H7 (cell line): ENCODE data around the gene NUP98. TPM values are rescaled to one million over a fixed set of nuclear protein-coding genes. Genes with fewer than 3 reads are reported as not detected.
"Not testable (repeated sequence)": the region's sequence is repeated elsewhere in the genome, so short reads cannot be mapped to it uniquely, and the experiment has no call there.

Experiments used
- DNase-seq: peaks from one replicate; pipeline ENCODE4 v3.0.0; 2012
- H3K27me3 ChIP-seq: 2 replicates; pipeline ENCODE4 v1.6.0; 2011; ENCODE audit warnings: mild to moderate bottlenecking, low read length; ENCODE audit not compliant: control insufficient read depth, insufficient read depth
- H3K36me3 ChIP-seq: replicated peaks from 2 replicates; pipeline ENCODE4 v1.5.1; 2011; ENCODE audit warnings: low read length; ENCODE audit not compliant: control insufficient read depth, insufficient read depth
- H3K4me3 ChIP-seq: 2 replicates; pipeline ENCODE4 v1.5.1; 2011; ENCODE audit warnings: low read depth, mild to moderate bottlenecking, control low read depth, low read length, moderate library complexity; ENCODE audit not compliant: insufficient read depth
- total RNA-seq: library from RNA; depleted of rRNA; stranded (reverse); fragments of >200 nt; shearing (Covaris generic); gene quantifications from 2 replicates; pipeline ENCODE4 v1.2.3, GENCODE V29; 2014

The NUP98 gene
- total RNA-seq, 1 experiment from 2014 or later: 132 TPM

GRCh38 chr11:3796801-3797328, 489 bp downstream of the NUP98 start:
- Histone ChIP-seq H3K4me3 (peak overlapping the region; percentile 92), H3K36me3 (peaks cover 4% of the 10 kb centered on the region), H3K27me3 (no peaks in the 10 kb centered on the region)
- DNase-seq: peak; percentile 84

DNA sequence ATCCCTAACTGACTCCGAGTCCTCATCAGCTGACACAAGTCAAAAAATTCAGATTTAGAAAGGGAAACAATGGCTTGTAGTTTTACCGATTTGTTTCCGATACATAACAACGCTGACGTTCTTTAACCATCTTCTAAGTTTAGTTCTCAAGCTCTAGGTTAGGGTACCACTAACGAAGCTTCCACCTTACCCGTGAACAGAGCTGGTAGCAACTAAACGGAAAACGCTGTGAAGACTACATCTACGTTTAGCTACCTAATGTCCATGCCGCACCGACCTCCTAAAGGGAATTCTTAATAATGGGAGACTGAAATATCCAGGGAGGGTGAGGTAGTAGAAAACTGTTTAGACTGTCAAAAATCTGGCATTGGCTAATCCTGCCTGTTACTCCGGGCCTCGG, 1.0 kb downstream of the NUP98 start:
- Histone ChIP-seq H3K4me3 (peak overlapping the region; percentile 92), H3K27me3 (no peaks in the 10 kb centered on the region), H3K36me3 (peaks cover 4% of the 10 kb centered on the region)
- DNase-seq: no peak

DNA sequence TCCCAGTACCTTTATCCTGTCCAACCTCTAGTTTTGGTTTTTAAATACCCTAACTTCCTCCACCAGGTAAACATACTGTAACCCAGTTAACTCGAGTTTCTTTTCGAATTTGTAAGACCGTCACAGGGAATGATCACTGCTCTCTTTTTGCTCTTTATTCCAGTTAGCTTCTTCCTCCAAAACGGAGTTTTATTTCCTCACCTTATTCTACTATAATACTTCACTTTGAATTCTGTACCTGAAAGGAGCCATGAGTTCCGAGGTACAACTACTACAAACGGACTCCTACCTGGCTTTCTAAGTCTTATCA, 1.4 kb downstream of the NUP98 start:
- DNase-seq: no peak
- no peaks in the 10 kb centered on the region for H3K27me3 ChIP-seq
- peaks cover 4% of the 10 kb centered on the region for H3K36me3 ChIP-seq
- H3K4me3 ChIP-seq: no peak overlapping the region; the same call in 1 of the 2 replicates

DNA sequence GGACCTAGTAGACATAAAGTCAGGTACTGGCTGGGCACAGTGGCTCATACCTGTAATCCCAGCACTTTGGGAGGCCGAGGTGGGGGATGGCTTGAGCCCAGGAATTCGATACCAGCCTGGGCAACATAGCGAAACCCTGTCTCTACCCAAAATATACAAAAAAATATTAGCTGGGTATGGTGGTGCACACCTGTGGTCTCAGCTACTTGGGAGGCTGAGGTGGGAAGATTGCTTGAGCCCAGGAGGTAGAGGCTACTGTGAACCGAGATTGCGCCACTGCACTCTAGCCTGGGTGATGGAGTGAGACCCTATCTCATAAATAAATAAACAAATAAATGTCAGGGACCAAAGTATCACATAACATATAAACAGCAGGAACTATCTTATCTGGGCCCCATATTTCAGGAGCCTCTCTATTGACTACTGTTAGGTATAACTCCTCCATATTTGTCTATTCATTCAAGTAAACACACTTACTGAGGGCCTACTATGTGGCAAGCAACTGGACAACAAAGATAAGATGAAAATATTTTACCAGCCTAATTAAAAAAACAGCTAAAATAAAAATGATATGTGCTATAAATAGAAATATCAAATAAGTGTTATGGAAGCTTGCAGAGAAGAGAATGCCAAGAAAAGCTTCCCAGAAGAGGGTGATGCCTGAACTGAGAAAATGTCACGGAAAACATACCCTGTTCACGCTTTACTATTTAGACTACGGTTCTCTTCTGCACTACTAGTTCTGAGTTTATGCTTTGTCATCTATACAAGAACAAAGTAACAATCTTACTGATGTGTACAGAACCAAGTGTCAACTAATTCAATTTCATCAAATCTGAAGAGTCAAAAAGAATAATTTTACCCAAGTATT, 2.0 kb downstream of the NUP98 start:
- H3K4me3 ChIP-seq: no peak overlapping the region
- H3K27me3 ChIP-seq: no peaks in the 10 kb centered on the region
- DNase-seq: no peak
- H3K36me3 ChIP-seq: peaks cover 5% of the 10 kb centered on the region

- not testable (repeated sequence) for H3K27me3 ChIP-seq, DNase-seq, H3K36me3 ChIP-seq, H3K4me3 ChIP-seq
These were observed 3.0 kb downstream of the NUP98 start for GRCh38 chr11:3794387-3794786.

DNA sequence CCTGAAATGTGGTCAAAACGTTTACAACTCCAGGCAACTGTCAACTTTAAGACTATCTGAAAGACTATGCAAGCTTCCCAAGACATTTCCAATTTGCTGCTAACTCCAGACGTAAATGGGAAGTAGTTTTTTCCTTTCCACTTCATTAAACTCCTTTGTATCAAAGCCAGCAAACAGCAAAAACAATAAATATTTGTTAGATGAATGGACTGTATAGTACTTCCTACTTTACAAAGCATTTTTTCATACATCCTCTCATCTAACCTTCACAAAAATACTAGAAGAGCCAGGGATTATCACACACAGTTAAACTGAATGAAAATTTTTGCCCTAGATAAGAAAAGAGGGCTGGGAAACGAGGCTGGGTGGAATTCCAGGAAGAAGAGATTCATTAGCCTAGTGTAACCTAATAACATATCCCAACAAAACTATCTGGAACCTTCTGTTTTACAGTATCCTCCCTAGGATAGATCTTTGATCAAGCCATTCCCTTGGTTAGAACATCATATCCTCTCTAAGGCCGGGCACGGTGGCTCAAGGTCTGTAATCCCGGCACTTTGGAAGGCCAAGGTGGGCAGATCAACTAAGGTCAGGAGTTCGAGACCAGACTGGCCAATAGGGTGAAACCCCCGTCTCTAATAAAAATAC, 10.4 kb downstream of the NUP98 start:
- no peak for DNase-seq
- Histone ChIP-seq H3K27me3 (no peaks in the 10 kb centered on the region), H3K4me3 (no peak overlapping the region), H3K36me3 (peaks cover 1% of the 10 kb centered on the region; the same call in 1 of the 2 replicates)

GRCh38 chr11:3783611-3784010, 13.7 kb downstream of the NUP98 start:
- no peak overlapping the region for H3K4me3 ChIP-seq
- DNase-seq: no peak
- H3K36me3 ChIP-seq: peaks cover 7% of the 10 kb centered on the region
- no peaks in the 10 kb centered on the region for H3K27me3 ChIP-seq

DNA sequence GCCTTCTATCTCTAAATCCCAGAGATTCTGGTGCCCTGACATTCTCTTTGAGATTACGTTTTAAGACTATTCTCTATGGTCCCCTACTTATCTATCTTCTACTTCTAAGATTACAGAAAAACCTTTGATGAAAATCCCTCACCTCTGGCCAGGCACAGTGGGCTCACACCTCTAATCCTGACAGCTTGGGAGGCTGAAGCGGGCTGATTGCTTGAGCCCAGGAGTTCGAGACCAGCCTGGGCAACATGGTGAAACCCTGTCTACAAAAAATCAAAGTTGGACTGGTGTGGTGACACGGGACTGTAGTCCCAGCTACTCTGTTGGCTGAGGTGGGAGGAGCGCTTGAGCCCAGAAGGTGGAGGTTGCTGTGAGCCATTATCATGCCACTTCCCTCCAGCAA, 14.4 kb downstream of the NUP98 start:
- no peak overlapping the region for H3K4me3 ChIP-seq
- H3K36me3 ChIP-seq: peaks cover 12% of the 10 kb centered on the region
- H3K27me3 ChIP-seq: no peaks in the 10 kb centered on the region
- DNase-seq: no peak

GRCh38 chr11:3781423-3781822, 15.9 kb downstream of the NUP98 start:
- no peak for DNase-seq
- Histone ChIP-seq H3K36me3 (peaks cover 16% of the 10 kb centered on the region), H3K4me3 (no peak overlapping the region), H3K27me3 (no peaks in the 10 kb centered on the region)

GRCh38 chr11:3775736-3776406, 21.5 kb downstream of the NUP98 start:
- no peak for DNase-seq
- no peaks in the 10 kb centered on the region for H3K27me3 ChIP-seq
- peaks cover 27% of the 10 kb centered on the region for H3K36me3 ChIP-seq
- no peak overlapping the region for H3K4me3 ChIP-seq

- Histone ChIP-seq H3K36me3 (peaks cover 27% of the 10 kb centered on the region), H3K27me3 (no peaks in the 10 kb centered on the region), H3K4me3 (no peak overlapping the region)
- no peak for DNase-seq
These were observed 24.2 kb downstream of the NUP98 start for GRCh38 chr11:3773180-3773579.

GRCh38 chr11:3767536-3767935, 29.8 kb downstream of the NUP98 start:
- no peak overlapping the region for H3K4me3 ChIP-seq
- DNase-seq: no peak
- H3K36me3 ChIP-seq: peaks cover 35% of the 10 kb centered on the region
- no peaks in the 10 kb centered on the region for H3K27me3 ChIP-seq

GRCh38 chr11:3766836-3767235, 30.5 kb downstream of the NUP98 start:
- H3K27me3 ChIP-seq, DNase-seq, H3K4me3 ChIP-seq: not testable (repeated sequence)
- peaks cover 37% of the 10 kb centered on the region for H3K36me3 ChIP-seq

- Histone ChIP-seq H3K36me3 (peaks cover 38% of the 10 kb centered on the region), H3K4me3 (no peak overlapping the region), H3K27me3 (no peaks in the 10 kb centered on the region)
- DNase-seq: no peak
These were observed 33.1 kb downstream of the NUP98 start for GRCh38 chr11:3764266-3764665.

- Histone ChIP-seq H3K36me3 (peaks cover 21% of the 10 kb centered on the region), H3K4me3 (no peak overlapping the region), H3K27me3 (no peaks in the 10 kb centered on the region)
- no peak for DNase-seq
These were observed 42.2 kb downstream of the NUP98 start for GRCh38 chr11:3755151-3755550.
